HG03558 (cell line): Measurements from ENCODE around the gene ATF7.

ENCODE experiments used
- ATAC-seq: cut with Tn5 transposase; IDR thresholded peaks from one replicate; pipeline ENCODE4 v1.9.1; 2021; ENCODE audit warnings: moderate number of reproducible peaks; ENCODE audit not compliant: unreplicated experiment; ENCODE audit errors: extremely low read depth

The ATF7 gene

DNA sequence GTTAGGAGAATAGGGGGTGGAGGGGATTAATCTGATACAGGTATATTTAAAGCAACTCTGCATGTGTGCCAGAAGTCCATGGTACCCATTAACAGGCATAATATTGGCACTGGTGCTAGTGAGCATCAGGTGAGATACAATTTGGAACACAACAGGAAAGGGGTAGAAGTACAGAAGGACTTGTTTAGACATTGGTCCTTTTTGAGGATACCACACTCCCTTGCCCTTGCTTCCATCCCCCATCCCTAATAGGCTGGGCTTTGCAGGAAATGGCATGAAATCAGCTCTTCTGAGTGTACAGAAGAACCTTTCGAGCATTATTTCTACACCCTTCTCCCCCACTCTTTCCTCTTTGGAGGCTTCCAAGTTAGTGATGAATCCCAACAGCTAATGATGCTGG lies 157.9 kb downstream of the ATF7 start:
- no peak for ATAC-seq

DNA sequence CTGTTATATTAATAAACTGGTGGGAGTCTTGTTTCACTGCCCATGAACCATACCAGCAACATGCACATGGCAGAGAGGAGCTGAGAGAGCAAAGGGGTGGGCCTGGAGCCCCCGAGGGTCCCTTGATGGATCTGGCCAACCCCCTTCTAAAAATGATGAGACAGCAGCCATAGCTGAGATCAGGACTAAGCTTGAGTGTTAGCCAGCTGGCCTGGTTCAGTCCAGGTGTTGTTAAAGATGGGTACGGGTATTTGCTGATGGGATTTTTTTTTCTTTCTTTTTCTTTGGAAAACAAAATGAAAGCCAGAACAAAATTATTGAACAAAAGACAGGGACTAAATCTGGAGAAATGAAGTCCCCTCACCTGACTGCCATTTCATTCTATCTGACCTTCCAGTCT lies 158.3 kb downstream of the ATF7 start:
- no peak for ATAC-seq

DNA sequence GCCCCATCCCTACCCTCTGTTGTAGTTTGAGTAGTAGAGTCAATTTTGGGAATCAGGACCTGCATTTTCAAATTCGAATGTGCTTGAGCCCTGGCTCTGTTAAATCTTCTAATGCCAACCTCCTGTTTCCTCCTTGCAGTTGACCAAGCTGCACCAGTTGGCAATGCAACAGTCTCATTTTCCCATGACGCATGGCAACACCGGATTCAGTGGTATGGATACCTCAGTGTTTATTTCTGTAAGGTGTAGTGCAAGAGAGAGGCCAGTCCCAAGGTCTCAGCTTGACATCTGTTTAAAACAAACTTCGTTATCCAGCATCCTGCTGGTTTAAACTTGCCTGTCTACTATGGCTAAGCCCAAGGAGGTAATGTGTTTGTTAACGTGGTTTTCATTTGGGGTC lies 159.1 kb downstream of the ATF7 start:
- ATAC-seq, result no peak

DNA sequence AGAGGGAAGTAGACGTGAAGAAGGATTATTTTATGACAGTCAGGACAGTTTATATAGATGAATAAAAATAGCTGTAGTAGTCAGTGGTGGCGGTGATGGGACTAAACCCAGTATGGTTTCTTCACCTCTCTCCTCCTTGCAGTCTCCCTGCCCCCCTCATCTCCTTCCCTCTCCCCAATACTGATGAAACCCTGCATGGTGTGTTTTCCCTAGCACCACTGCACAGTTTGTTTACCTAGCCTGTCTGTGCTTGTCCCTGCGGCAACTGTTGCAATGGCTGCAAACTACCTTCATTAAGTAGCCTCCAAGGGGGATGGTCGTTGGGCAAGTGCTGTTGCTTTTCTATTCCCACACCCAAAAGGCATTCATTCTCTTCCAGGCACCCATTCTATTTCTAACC lies 159.5 kb downstream of the ATF7 start:
- ATAC-seq, result no peak

DNA sequence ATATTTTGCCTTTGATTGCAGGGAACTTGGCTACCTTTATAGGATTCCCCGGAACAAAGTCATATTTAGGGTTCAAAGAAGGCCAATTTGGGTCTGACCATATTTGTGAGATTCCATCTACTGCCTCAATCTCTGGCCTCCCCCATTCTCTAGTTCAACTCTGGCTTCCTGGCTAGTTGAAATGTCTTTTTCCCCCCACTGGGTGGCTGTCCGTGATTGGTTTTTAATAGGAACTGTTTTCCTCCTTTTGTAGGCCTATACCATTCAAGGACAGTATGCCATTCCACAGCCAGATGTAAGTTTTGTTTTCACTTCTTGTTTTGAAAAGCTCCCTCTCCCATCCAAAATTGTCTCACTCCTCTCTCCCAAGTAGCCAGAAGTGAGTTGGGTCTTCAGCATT lies 160.5 kb downstream of the ATF7 start:
- no peak for ATAC-seq

DNA sequence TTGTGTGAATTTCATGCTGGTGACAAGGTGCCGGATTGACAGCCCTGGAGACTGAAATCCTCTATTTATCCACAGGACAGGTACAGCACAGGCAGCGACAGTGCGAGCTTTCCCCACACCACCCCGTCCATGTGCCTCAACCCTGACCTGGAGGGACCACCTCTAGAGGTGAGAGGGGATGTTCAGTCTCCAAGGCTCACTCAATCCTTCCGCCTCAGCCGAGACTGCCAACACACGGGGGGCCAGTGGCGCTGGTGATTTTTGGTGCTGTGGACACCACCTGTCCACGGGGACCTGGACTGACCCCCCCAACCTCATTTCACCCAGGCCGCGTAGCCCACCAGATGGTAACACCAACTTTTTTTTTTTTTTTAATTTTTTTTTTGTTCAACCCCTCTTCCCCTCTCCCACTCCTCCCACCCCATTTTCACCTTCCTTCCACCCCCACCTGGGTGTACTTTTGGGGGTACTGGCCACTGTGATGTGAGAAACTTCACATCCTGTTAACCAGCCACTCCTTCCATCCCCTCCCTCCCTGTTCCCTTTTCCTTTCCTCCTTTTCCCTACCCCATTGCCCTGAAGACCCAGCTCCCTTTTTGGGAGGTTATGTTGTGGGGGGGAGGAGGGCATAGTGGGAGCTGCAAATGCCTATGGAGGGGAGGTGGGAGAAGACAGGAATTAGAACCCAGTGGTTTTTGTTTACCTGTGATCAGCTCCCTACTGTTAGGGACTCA lies 161.3 kb downstream of the ATF7 start:
- ATAC-seq, result no peak

DNA sequence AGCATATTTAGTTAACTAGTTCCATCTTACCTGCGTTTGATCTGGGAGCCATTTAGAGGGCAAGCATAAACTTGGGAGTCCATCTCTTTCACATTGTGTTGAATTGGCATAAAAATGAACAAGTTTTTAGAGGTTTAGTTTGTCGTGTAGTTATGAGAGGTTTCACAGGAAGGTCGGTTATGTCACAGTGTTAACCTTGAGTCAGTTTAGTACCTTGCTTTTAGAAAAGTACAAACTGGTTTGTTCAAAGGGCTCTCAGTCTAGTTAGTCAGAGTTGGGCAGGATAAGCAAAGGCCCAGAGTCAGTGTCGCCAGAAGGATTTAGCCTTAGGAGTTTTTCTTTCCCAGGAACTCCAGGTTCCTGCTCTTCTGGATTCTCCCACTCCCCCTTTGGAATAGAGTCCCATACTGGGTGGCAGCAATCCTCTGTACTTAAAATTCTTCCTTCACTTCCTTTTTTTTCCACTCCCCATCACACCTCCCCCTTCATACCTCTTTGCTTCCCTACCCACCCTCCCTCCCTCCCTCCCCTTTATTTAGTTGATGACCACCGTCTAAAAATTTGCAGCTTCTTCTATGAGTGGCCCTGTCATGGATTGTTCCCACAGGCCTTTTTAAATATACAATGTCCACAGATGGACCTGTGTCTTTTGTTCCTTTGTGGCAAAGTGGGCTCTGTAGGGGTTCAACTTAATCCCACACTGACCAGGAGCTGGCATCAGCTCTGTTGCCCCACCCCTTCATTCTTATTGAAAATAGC lies 162.2 kb downstream of the ATF7 start:
- ATAC-seq, result no peak

DNA sequence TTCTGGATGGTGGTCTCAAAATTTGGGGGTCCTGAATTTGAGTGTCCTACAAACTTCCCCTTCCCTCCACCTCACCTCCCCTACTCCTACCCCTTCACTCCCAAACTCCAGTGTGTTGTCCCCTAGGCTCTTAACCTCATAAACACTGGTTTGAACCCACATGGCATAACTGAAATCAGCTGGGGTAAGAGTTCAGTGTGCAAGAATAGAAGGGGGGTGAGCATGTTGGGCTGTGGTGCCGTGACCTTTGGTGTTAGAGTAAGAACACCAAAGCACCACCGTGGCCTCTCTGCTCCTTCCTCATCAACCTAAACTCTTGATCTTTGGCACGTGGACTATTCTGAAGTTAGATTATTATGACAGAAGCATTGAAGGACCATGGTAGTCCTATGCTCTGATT lies 163.2 kb downstream of the ATF7 start:
- no peak for ATAC-seq

DNA sequence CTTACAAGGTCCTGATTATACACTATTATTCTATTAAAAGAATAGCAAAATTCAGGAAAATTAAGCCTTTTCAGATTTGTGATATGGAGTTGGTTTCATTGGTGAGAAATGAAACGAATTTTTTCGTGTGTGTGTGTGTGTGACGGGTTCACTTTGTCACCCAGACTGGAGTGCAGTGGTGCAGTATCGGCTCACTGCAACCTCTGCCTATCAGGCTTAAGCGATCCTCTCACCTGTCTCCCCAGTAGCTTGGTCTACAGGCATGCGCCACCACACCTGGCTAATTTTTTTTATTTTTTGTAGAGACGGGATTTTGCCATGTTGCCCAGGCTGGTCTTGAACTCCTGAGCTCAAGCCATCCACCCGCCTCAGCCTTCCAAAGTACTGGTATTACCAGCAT lies 164.6 kb downstream of the ATF7 start:
- no peak for ATAC-seq

DNA sequence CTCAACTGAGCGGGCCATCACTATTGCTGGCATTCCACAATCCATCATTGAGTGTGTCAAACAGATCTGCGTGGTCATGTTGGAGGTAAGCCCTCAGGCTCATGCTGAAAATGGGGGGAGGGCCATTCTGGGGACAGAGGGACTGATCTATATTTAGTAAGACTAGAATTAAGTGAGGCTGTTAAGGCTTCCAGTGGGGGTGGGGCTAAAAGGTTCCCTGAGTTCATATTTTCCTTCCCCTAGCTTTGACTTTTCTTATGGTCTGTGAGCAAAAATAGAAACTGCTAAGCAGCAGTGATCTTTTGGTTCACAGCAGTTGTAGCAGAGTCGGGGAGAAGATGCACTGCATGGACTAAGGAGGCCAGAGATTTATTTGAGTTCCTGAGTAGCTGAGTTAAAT lies 165.1 kb downstream of the ATF7 start:
- no peak for ATAC-seq

DNA sequence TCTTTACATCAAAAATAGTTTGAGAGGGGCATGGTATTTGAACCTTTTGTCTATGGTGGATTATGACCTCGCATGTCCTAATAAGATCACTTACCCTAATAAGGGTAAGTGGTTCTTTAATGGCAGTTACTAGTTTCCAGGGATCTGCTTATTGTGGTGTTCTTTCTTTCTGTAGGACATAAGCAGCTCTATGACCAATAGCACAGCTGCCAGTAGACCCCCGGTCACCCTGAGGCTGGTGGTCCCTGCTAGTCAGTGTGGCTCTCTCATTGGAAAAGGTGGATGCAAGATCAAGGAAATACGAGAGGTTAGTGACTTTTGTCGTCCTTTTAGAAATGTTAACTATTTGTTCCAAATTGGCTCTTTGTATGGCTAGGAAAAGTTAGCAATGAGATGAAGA lies 167.1 kb downstream of the ATF7 start:
- ATAC-seq, result no peak
